Activated CD4-positive, CD25-positive, alpha-beta regulatory T cell (primary cell): ENCODE results near the gene ORM1.
"Not testable (repeated sequence)": the region's sequence is repeated elsewhere in the genome, so short reads cannot be mapped to it uniquely, and the experiment has no call there.

Experiments
- DNase-seq, 4 experiments: peaks; one replicate each; lab custom pipeline; 2025; lab: John Stamatoyannopoulos, UW

The ORM1 gene

GRCh38 chr9:114322831-114323531 lies at the start of gene ORM1:
TSS of gene ORM1 (plus strand) at chr9:114323098. CDS start at chr9:114323134, 36 bp downstream.
- DNase-seq: not testable (repeated sequence)

GRCh38 chr9:114273461-114273881 lies 49.4 kb upstream of the ORM1 start:
- DNase-seq: no peak

- no peak for DNase-seq
Observed at GRCh38 chr9:114274217-114274616, 48.7 kb upstream of the ORM1 start.

- DNase-seq: no peak
Observed at GRCh38 chr9:114275246-114276004, 47.5 kb upstream of the ORM1 start.

GRCh38 chr9:114276908-114277821 lies 45.7 kb upstream of the ORM1 start:
- DNase-seq: no peak

- no peak for DNase-seq
Observed at GRCh38 chr9:114278356-114278755, 44.5 kb upstream of the ORM1 start.

GRCh38 chr9:114278881-114279570 lies 43.9 kb upstream of the ORM1 start:
- DNase-seq: no peak

GRCh38 chr9:114279693-114280092 lies 43.2 kb upstream of the ORM1 start:
- DNase-seq: no peak

GRCh38 chr9:114280636-114281472 lies 42.0 kb upstream of the ORM1 start:
- no peak for DNase-seq

GRCh38 chr9:114281473-114282103 lies 41.3 kb upstream of the ORM1 start:
- no peak for DNase-seq

GRCh38 chr9:114282104-114282485 lies 40.8 kb upstream of the ORM1 start:
- DNase-seq: no peak

GRCh38 chr9:114282507-114282906 lies 40.4 kb upstream of the ORM1 start:
- no peak for DNase-seq

GRCh38 chr9:114282926-114283325 lies 40.0 kb upstream of the ORM1 start:
- no peak for DNase-seq

GRCh38 chr9:114283551-114284111 lies 39.3 kb upstream of the ORM1 start:
- no peak for DNase-seq

GRCh38 chr9:114284316-114285060 lies 38.4 kb upstream of the ORM1 start:
- no peak for DNase-seq

- no peak for DNase-seq
Observed at GRCh38 chr9:114285166-114285867, 37.6 kb upstream of the ORM1 start.

- no peak for DNase-seq
Observed at GRCh38 chr9:114286146-114286679, 36.7 kb upstream of the ORM1 start.

- DNase-seq: no peak
Observed at GRCh38 chr9:114287001-114287762, 35.7 kb upstream of the ORM1 start.
